ENCODE measurements around the gene ACSS2. TPM values are rescaled to one million over a fixed set of nuclear protein-coding genes. Genes with fewer than 3 reads are reported as not detected.

Gene ACSS2
- polyA plus RNA-seq, 1 donor = 61.0 TPM

Other genes with a start within 250 kb of the ACSS2 start
- 20.3 TPM for gene PIGU, start 199.5 kb upstream of the ACSS2 start, polyA plus RNA-seq (ENCODE audit: insufficient read length)
- gene TP53INP2, start 172.3 kb upstream of the ACSS2 start, polyA plus RNA-seq (ENCODE audit: insufficient read length) = 10.5 TPM
- 18.1 TPM for gene NCOA6, start 51.0 kb upstream of the ACSS2 start, polyA plus RNA-seq (ENCODE audit: insufficient read length)
- gene GGT7, start 3.8 kb upstream of the ACSS2 start, polyA plus RNA-seq (ENCODE audit: insufficient read length) = 20.5 TPM
- 29.7 TPM for gene GSS, start 79.2 kb downstream of the ACSS2 start, polyA plus RNA-seq (ENCODE audit: insufficient read length)
- gene MYH7B, start 79.3 kb downstream of the ACSS2 start, polyA plus RNA-seq (ENCODE audit: insufficient read length) = 114 TPM
- gene TRPC4AP, start 216.2 kb downstream of the ACSS2 start, polyA plus RNA-seq (ENCODE audit: insufficient read length) = 52.6 TPM

All from forelimb muscle (tissue), 1 donor.